MM.1S (cell line): ENCODE measurements around the gene ABHD17B.

Experiments used
- DNase-seq: peaks from one replicate; pipeline ENCODE4 v3.0.0-alpha.2; 2015
- H2AFZ ChIP-seq: fragments of 300-600 bp; sonication (generic); 2 replicates; pipeline ENCODE4 v1.6.0; 2016; ENCODE audit warnings: antibody characterized with exemption, low read length
- H3F3A ChIP-seq: fragments of 300-600 bp; sonication (generic); 2 replicates; pipeline ENCODE4 v1.6.1; 2016; ENCODE audit warnings: mild to moderate bottlenecking, antibody characterized with exemption, low read length, moderate library complexity, mixed read lengths; ENCODE audit not compliant: insufficient read depth
- H3K27ac ChIP-seq: fragments of 300-600 bp; sonication (generic); 2 replicates; pipeline ENCODE4 v1.5.1; 2016; ENCODE audit warnings: mild to moderate bottlenecking, low read length
- H3K27me3 ChIP-seq: fragments of 300-600 bp; sonication (generic); replicated peaks from 2 replicates; pipeline ENCODE4 v1.6.0; 2016; ENCODE audit warnings: low read length; ENCODE audit not compliant: insufficient read depth
- H3K36me3 ChIP-seq: fragments of 300-600 bp; sonication (generic); replicated peaks from 2 replicates; pipeline ENCODE4 v1.6.1; 2016; ENCODE audit warnings: mild to moderate bottlenecking, low read length, mixed read lengths; ENCODE audit not compliant: insufficient read depth
- H3K4me1 ChIP-seq: fragments of 300-600 bp; sonication (generic); 2 replicates; pipeline ENCODE4 v1.6.1; 2016; ENCODE audit warnings: low read length, mixed read lengths
- H3K4me2 ChIP-seq: fragments of 300-600 bp; sonication (generic); 2 replicates; pipeline ENCODE4 v1.6.0; 2016; ENCODE audit warnings: low read depth, low read length
- H3K4me3 ChIP-seq: fragments of 300-600 bp; sonication (generic); 2 replicates; pipeline ENCODE4 v1.5.1; 2016; ENCODE audit warnings: low read length, mixed read lengths
- H3K79me2 ChIP-seq: fragments of 300-600 bp; sonication (generic); 2 replicates; pipeline ENCODE4 v1.6.1; 2016; ENCODE audit warnings: mixed run types, low read length, mixed read lengths
- H3K9ac ChIP-seq: fragments of 300-600 bp; sonication (generic); 2 replicates; pipeline ENCODE4 v1.6.1; 2016; ENCODE audit warnings: low read length, mixed read lengths
- H3K9me2 ChIP-seq: fragments of 300-600 bp; sonication (generic); replicated peaks from 2 replicates; pipeline ENCODE4 v1.6.1; 2016; ENCODE audit warnings: mild to moderate bottlenecking, low read length, mixed read lengths; ENCODE audit not compliant: insufficient read depth
- H3K9me3 ChIP-seq: fragments of 300-600 bp; sonication (generic); replicated peaks from 2 replicates; pipeline ENCODE4 v1.6.1; 2016; ENCODE audit warnings: mild to moderate bottlenecking, low read length, mixed read lengths; ENCODE audit not compliant: insufficient read depth
- H4K20me1 ChIP-seq: fragments of 300-600 bp; sonication (generic); 2 replicates; pipeline ENCODE4 v1.6.1; 2016; ENCODE audit warnings: mild to moderate bottlenecking, low read length, moderate library complexity, mixed read lengths; ENCODE audit not compliant: insufficient read depth
- EZH2 ChIP-seq: fragments of 300-600 bp; sonication (generic); optimal IDR thresholded peaks from 2 replicates; pipeline ENCODE3; 2017; ENCODE audit warnings: low read depth, mild to moderate bottlenecking, antibody characterized with exemption, low read length, mixed read lengths
- EZH2phosphoT487 ChIP-seq: fragments of 300-600 bp; sonication (generic); IDR thresholded peaks from 2 replicates; pipeline ENCODE4 v1.6.1; 2018; ENCODE audit warnings: antibody characterized with exemption, low read length
- TF ChIP-seq, protein P1 (sequence below): fragments of 300-600 bp; sonication (generic); IDR thresholded peaks from 2 replicates; pipeline ENCODE4 v1.5.1; 2016; ENCODE audit warnings: antibody characterized with exemption, low read length, mixed read lengths

The ABHD17B gene

DNA sequence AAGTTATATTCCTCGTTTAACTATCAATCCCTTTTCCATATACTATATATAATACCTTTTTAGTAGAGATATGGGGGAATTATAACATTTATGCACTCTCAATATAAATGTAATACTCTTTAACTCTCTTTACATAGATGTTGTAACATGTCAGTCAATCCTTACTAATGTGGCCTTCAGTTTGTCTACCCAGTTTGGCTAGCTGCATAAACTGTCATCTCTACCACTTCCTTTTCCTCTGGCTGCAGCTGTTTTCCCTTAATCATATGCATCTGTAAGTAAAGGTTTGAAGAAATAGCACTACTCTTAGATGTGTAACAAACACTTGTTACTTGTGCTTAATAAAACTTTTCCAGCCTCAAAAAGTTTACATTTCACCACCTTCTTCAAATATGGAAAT lies 13.4 kb downstream of the ABHD17B start:
- Histone ChIP-seq H3K79me2 (peaks cover 93% of the 10 kb centered on the region), H3K27ac (peak overlapping the region; percentile 80; the same call in 1 of the 2 replicates), H3F3A (peaks cover 31% of the 10 kb centered on the region), H3K9ac (no peak overlapping the region), H3K4me3 (no peak overlapping the region), H3K27me3 (no peaks in the 10 kb centered on the region), H3K9me2 (no peaks in the 10 kb centered on the region), H3K4me2 (peak overlapping the region; percentile 17; the same call in 1 of the 2 replicates), H4K20me1 (0 out of 2 replicates have a peak, but pooled peaks cover 3% of the 10 kb centered on the region), H2AFZ (no peak overlapping the region), H3K4me1 (peaks cover 58% of the 10 kb centered on the region), H3K9me3 (no peaks in the 10 kb centered on the region), H3K36me3 (no peaks in the 10 kb centered on the region)
- no peak for TF ChIP-seq EZH2phosphoT487
- TF ChIP-seq EZH2: no peak
- TF ChIP-seq, protein P1, sequence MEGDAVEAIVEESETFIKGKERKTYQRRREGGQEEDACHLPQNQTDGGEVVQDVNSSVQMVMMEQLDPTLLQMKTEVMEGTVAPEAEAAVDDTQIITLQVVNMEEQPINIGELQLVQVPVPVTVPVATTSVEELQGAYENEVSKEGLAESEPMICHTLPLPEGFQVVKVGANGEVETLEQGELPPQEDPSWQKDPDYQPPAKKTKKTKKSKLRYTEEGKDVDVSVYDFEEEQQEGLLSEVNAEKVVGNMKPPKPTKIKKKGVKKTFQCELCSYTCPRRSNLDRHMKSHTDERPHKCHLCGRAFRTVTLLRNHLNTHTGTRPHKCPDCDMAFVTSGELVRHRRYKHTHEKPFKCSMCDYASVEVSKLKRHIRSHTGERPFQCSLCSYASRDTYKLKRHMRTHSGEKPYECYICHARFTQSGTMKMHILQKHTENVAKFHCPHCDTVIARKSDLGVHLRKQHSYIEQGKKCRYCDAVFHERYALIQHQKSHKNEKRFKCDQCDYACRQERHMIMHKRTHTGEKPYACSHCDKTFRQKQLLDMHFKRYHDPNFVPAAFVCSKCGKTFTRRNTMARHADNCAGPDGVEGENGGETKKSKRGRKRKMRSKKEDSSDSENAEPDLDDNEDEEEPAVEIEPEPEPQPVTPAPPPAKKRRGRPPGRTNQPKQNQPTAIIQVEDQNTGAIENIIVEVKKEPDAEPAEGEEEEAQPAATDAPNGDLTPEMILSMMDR: no peak
- DNase-seq: peak; percentile 70

- Histone ChIP-seq H3K4me1 (peaks cover 58% of the 10 kb centered on the region), H3K4me3 (no peak overlapping the region), H3K9me3 (no peaks in the 10 kb centered on the region), H3K9me2 (no peaks in the 10 kb centered on the region), H2AFZ (no peak overlapping the region), H3K79me2 (peaks cover 92% of the 10 kb centered on the region), H3K36me3 (no peaks in the 10 kb centered on the region), H3F3A (peaks cover 31% of the 10 kb centered on the region), H3K27me3 (no peaks in the 10 kb centered on the region), H3K27ac (no peak overlapping the region), H3K4me2 (no peak overlapping the region), H3K9ac (no peak overlapping the region), H4K20me1 (0 out of 2 replicates have a peak, but pooled peaks cover 3% of the 10 kb centered on the region)
- TF ChIP-seq, protein P1: no peak
- TF ChIP-seq EZH2phosphoT487 (no peak), EZH2 (no peak)
- no peak for DNase-seq
Measured at GRCh38 chr9:71896761-71897160, 14.2 kb downstream of the ABHD17B start.

DNA sequence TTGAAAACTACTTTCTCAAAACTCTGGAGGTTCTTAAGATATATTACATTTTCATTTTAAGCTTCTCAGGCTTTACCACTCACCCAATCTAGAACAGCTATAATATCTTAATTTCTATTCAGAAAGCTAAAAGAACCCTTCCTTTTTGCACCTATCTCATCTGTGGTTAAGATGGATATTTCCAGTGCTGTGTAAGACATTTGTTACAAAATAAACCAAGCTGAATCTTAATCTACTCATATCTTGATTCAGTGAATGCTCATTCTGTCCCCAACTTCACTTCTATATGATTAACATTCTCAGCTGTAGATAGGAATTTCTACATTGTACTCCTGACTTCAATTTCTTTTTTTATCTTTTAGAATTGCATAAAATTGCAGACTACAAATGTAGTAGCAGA lies 15.0 kb downstream of the ABHD17B start:
- DNase-seq: no peak
- Histone ChIP-seq H3K9me3 (no peaks in the 10 kb centered on the region), H3K9ac (no peak overlapping the region), H3K27me3 (no peaks in the 10 kb centered on the region), H3K9me2 (no peaks in the 10 kb centered on the region), H3K79me2 (peaks cover 92% of the 10 kb centered on the region), H3F3A (peaks cover 31% of the 10 kb centered on the region), H3K27ac (no peak overlapping the region; the same call in 1 of the 2 replicates), H3K4me1 (peaks cover 58% of the 10 kb centered on the region), H4K20me1 (no peaks in the 10 kb centered on the region), H3K4me2 (peak overlapping the region; percentile 38; the same call in 1 of the 2 replicates), H3K4me3 (no peak overlapping the region), H2AFZ (no peak overlapping the region), H3K36me3 (no peaks in the 10 kb centered on the region)
- no peak for TF ChIP-seq EZH2
- TF ChIP-seq EZH2phosphoT487: no peak
- TF ChIP-seq, protein P1: no peak
